ENCODE results near the gene ARHGAP24. TPM values are rescaled to one million over a fixed set of nuclear protein-coding genes. Genes with fewer than 3 reads are reported as not detected.

ARHGAP24 gene
- total and polyA plus RNA-seq, 4 donors = 1.8 to 15.2 (median 3.3) TPM

DNA sequence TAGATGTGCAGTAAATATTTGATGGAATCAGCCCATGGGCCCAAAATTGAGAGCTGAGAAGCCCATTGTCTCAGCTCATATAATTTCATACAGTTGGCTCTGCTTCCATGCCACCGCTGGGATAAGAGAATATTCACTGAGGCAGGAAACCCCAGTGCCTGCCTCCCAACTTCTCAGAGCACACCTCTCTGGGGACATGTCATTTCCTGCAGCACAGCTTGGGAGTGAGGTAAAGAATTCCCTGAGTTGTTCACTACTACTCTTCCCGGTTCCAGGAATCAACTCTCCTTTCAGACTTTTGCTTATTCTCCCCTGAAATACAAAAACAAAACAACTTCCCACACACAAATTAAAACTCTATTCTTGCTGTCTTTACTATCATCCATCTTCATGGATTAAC, 495.6 kb downstream of the ARHGAP24 start (continued):
- TF ChIP-seq, protein P1, sequence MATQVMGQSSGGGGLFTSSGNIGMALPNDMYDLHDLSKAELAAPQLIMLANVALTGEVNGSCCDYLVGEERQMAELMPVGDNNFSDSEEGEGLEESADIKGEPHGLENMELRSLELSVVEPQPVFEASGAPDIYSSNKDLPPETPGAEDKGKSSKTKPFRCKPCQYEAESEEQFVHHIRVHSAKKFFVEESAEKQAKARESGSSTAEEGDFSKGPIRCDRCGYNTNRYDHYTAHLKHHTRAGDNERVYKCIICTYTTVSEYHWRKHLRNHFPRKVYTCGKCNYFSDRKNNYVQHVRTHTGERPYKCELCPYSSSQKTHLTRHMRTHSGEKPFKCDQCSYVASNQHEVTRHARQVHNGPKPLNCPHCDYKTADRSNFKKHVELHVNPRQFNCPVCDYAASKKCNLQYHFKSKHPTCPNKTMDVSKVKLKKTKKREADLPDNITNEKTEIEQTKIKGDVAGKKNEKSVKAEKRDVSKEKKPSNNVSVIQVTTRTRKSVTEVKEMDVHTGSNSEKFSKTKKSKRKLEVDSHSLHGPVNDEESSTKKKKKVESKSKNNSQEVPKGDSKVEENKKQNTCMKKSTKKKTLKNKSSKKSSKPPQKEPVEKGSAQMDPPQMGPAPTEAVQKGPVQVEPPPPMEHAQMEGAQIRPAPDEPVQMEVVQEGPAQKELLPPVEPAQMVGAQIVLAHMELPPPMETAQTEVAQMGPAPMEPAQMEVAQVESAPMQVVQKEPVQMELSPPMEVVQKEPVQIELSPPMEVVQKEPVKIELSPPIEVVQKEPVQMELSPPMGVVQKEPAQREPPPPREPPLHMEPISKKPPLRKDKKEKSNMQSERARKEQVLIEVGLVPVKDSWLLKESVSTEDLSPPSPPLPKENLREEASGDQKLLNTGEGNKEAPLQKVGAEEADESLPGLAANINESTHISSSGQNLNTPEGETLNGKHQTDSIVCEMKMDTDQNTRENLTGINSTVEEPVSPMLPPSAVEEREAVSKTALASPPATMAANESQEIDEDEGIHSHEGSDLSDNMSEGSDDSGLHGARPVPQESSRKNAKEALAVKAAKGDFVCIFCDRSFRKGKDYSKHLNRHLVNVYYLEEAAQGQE (IDR thresholded peaks at IDR 0.05) = no peak
- no peak for TF ChIP-seq JUND (IDR thresholded peaks at IDR 0.05)
- no peak for TF ChIP-seq FOXA2 (IDR thresholded peaks at IDR 0.05)
- TF ChIP-seq EGR1 (IDR thresholded peaks at IDR 0.05; ENCODE audit: low read depth in 2 of 2) = no peak
- TF ChIP-seq SP1 (IDR thresholded peaks at IDR 0.05) = no peak
- no peak for TF ChIP-seq RXRA (IDR thresholded peaks at IDR 0.05)

DNA sequence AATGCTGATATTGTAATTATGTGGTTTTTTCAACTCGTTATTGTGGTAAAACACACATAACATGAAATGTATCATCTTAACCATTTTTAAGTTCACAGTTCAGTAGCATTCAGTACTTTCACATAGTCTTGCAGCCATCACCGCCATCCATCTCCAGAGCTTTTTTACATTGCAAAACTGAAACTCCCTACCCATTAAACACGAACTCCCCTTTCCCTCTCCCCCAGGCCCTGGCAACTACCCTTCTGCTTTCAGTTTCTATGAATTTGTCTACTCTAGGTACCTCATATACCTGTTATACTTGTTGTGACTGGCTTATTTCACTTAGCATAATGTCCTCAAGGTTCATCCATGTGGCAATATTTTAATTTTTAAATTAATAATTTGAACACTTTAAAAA, 504.3 kb downstream of the ARHGAP24 start:
- Histone ChIP-seq H3K4me1 (ENCODE audit: control insufficient read depth in 4 of 4, insufficient read depth in 4 of 4, low read length in 3 of 4) (no peaks in the 10 kb centered on the region), H3K9ac (ENCODE audit: low read depth in 1 of 2, low read length in 2 of 2) (no peak overlapping the region), H3K36me3 (ENCODE audit: control insufficient read depth in 4 of 4, insufficient read depth in 3 of 4, low read depth in 1 of 4, low read length in 3 of 4) (peaks cover 0 to 6% (median 2%) of the 10 kb centered on the region in 4 donors), H3K27ac (ENCODE audit: low read depth in 1 of 2, low read length in 2 of 2) (no peak overlapping the region), H3K27me3 (ENCODE audit: control insufficient read depth in 4 of 4, insufficient read depth in 4 of 4, low read length in 3 of 4) (no peaks in the 10 kb centered on the region), H3K9me3 (ENCODE audit: control insufficient read depth in 4 of 4, low read length in 3 of 4) (no peaks in the 10 kb centered on the region), H3K4me3 (ENCODE audit: low read depth in 1 of 3, low read length in 3 of 3) (no peak overlapping the region)
- WGBS = 87% methylated on average over 3 of the region's 3 CpGs
- TF ChIP-seq, protein P2, sequence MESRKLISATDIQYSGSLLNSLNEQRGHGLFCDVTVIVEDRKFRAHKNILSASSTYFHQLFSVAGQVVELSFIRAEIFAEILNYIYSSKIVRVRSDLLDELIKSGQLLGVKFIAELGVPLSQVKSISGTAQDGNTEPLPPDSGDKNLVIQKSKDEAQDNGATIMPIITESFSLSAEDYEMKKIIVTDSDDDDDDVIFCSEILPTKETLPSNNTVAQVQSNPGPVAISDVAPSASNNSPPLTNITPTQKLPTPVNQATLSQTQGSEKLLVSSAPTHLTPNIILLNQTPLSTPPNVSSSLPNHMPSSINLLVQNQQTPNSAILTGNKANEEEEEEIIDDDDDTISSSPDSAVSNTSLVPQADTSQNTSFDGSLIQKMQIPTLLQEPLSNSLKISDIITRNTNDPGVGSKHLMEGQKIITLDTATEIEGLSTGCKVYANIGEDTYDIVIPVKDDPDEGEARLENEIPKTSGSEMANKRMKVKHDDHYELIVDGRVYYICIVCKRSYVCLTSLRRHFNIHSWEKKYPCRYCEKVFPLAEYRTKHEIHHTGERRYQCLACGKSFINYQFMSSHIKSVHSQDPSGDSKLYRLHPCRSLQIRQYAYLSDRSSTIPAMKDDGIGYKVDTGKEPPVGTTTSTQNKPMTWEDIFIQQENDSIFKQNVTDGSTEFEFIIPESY (IDR thresholded peaks at IDR 0.05) = no peak
- TF ChIP-seq, protein P1 (IDR thresholded peaks at IDR 0.05) = no peak
- TF ChIP-seq, protein P3, sequence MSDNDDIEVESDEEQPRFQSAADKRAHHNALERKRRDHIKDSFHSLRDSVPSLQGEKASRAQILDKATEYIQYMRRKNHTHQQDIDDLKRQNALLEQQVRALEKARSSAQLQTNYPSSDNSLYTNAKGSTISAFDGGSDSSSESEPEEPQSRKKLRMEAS (IDR thresholded peaks at IDR 0.05) = no peak
- TF ChIP-seq RAD21 (IDR thresholded peaks at IDR 0.05) = no peak
- TF ChIP-seq, protein P4, sequence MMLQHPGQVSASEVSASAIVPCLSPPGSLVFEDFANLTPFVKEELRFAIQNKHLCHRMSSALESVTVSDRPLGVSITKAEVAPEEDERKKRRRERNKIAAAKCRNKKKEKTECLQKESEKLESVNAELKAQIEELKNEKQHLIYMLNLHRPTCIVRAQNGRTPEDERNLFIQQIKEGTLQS (IDR thresholded peaks at IDR 0.05) = no peak
- no peak for TF ChIP-seq HNF4A (conservative IDR thresholded peaks at IDR 0.05)
- TF ChIP-seq JUND (IDR thresholded peaks at IDR 0.05) = no peak
- no peak for TF ChIP-seq RXRA (IDR thresholded peaks at IDR 0.05)
- TF ChIP-seq GABPA (IDR thresholded peaks at IDR 0.05 in 1 of 2, conservative IDR thresholded peaks at IDR 0.05 in 1 of 2) = no peak
- TF ChIP-seq SP1 (IDR thresholded peaks at IDR 0.05) = no peak
- TF ChIP-seq FOXA1 (IDR thresholded peaks at IDR 0.05) = no peak
- no peak for TF ChIP-seq TAF1 (conservative IDR thresholded peaks at IDR 0.05)
- TF ChIP-seq, protein P5, sequence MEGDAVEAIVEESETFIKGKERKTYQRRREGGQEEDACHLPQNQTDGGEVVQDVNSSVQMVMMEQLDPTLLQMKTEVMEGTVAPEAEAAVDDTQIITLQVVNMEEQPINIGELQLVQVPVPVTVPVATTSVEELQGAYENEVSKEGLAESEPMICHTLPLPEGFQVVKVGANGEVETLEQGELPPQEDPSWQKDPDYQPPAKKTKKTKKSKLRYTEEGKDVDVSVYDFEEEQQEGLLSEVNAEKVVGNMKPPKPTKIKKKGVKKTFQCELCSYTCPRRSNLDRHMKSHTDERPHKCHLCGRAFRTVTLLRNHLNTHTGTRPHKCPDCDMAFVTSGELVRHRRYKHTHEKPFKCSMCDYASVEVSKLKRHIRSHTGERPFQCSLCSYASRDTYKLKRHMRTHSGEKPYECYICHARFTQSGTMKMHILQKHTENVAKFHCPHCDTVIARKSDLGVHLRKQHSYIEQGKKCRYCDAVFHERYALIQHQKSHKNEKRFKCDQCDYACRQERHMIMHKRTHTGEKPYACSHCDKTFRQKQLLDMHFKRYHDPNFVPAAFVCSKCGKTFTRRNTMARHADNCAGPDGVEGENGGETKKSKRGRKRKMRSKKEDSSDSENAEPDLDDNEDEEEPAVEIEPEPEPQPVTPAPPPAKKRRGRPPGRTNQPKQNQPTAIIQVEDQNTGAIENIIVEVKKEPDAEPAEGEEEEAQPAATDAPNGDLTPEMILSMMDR (IDR thresholded peaks at IDR 0.05; ENCODE audit: low read depth, low read length, missing input control) = no peak
- DNase-seq (ENCODE audit: low spot score) = no peak

Data from liver (tissue), 9 donors.